Central memory CD8-positive, alpha-beta T cell (primary cell): ENCODE measurements around the gene CAPN2.
"Not testable (repeated sequence)": the region's sequence is repeated elsewhere in the genome, so short reads cannot be mapped to it uniquely, and the experiment has no call there.

Source experiments
- ATAC-seq: fragments of 150-1000 bp; cut with Tn5 transposase; replicated peaks from 2 replicates; pipeline ENCODE4 v1.10.0; 2022; ENCODE audit warnings: mild to moderate bottlenecking, moderate FRiP score, moderate number of reproducible peaks; ENCODE audit not compliant: poor library complexity, severe bottlenecking; ENCODE audit errors: extremely low read depth
- DNase-seq, 2 donors: peaks; one replicate each; pipeline ENCODE4 v3.0.0; 2021; ENCODE audit warnings: low spot score in 2 of 2
- H3K27ac Mint-ChIP-seq: one replicate; pipeline ENCODE4 v1.8.0; 2022; ENCODE audit warnings: low read depth, mild to moderate bottlenecking, moderate library complexity, mixed read lengths
- H3K27me3 Mint-ChIP-seq: one replicate; pipeline ENCODE4 v1.8.0; 2022; ENCODE audit warnings: mixed read lengths
- H3K36me3 Mint-ChIP-seq: one replicate; pipeline ENCODE4 v1.8.0; 2022; ENCODE audit warnings: mild to moderate bottlenecking, moderate library complexity, mixed read lengths; ENCODE audit not compliant: insufficient read depth
- H3K4me1 Mint-ChIP-seq: one replicate; pipeline ENCODE4 v1.8.0; 2022; ENCODE audit warnings: mixed read lengths
- H3K4me3 Mint-ChIP-seq: one replicate; pipeline ENCODE4 v1.8.0; 2022; ENCODE audit warnings: mild to moderate bottlenecking, moderate library complexity, mixed read lengths
- H3K9me3 Mint-ChIP-seq: one replicate; pipeline ENCODE4 v1.8.0; 2022; ENCODE audit warnings: mixed read lengths

Gene CAPN2

GRCh38 chr1:223740038-223740736 lies 27.8 kb downstream of the CAPN2 start:
- not testable (repeated sequence) for ATAC-seq, H3K9me3 Mint-ChIP-seq, H3K4me3 Mint-ChIP-seq, H3K27me3 Mint-ChIP-seq, DNase-seq
- peaks cover 22% of the 10 kb centered on the region for H3K4me1 Mint-ChIP-seq
- peak overlapping the region; percentile 10 for H3K27ac Mint-ChIP-seq
- peaks cover 34% of the 10 kb centered on the region for H3K36me3 Mint-ChIP-seq

DNA sequence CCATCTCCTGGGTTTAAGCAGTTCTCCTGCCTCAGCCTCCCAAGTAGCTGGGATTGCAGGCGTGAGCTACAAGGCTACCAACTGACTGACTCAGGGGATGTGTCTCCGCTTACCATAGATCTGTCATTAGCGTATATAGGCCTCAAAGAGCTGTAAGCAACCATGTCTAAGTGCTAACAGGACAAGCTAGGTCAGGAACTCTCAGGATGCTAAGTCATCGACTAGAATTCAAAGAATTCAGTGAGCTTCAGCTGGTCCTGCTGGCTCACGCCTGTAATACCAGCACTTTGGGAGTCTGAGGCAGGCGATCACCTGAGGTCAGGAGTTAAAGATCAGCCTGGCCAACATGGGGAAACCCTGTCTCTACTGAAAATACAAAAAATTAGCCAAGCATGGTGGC lies 29.5 kb downstream of the CAPN2 start:
- Mint-ChIP-seq H3K27ac (no peak overlapping the region), H3K36me3 (peaks cover 43% of the 10 kb centered on the region), H3K4me1 (peaks cover 12% of the 10 kb centered on the region), H3K9me3 (no peaks in the 10 kb centered on the region), H3K27me3 (no peaks in the 10 kb centered on the region), H3K4me3 (no peak overlapping the region)
- ATAC-seq (no peak), DNase-seq (no peak)

- H3K4me3 Mint-ChIP-seq, result no peak overlapping the region
- peak overlapping the region; percentile 76 for H3K27ac Mint-ChIP-seq
- H3K4me1 Mint-ChIP-seq, result peaks cover 23% of the 10 kb centered on the region
- peaks cover 52% of the 10 kb centered on the region for H3K36me3 Mint-ChIP-seq
- H3K9me3 Mint-ChIP-seq, result no peaks in the 10 kb centered on the region
- no peaks in the 10 kb centered on the region for H3K27me3 Mint-ChIP-seq
- no peak for ATAC-seq
- DNase-seq, result no peak
Measured at GRCh38 chr1:223742856-223743517, 30.6 kb downstream of the CAPN2 start.

GRCh38 chr1:223745731-223746130 lies 33.4 kb downstream of the CAPN2 start:
- no peaks in the 10 kb centered on the region for H3K27me3 Mint-ChIP-seq
- no peak for DNase-seq
- no peak overlapping the region for H3K4me3 Mint-ChIP-seq
- H3K9me3 Mint-ChIP-seq, result no peaks in the 10 kb centered on the region
- H3K4me1 Mint-ChIP-seq, result peaks cover 39% of the 10 kb centered on the region
- H3K36me3 Mint-ChIP-seq, result peaks cover 51% of the 10 kb centered on the region
- no peak for ATAC-seq
- H3K27ac Mint-ChIP-seq, result no peak overlapping the region

- Mint-ChIP-seq H3K27ac (peak overlapping the region; percentile 1), H3K36me3 (peaks cover 61% of the 10 kb centered on the region), H3K4me1 (peaks cover 38% of the 10 kb centered on the region), H3K27me3 (no peaks in the 10 kb centered on the region), H3K4me3 (no peak overlapping the region), H3K9me3 (no peaks in the 10 kb centered on the region)
- ATAC-seq, result no peak
- no peak for DNase-seq
Measured at GRCh38 chr1:223747838-223748335, 35.5 kb downstream of the CAPN2 start.

- DNase-seq, result no peak
- no peak for ATAC-seq
- H3K36me3 Mint-ChIP-seq, result peaks cover 64% of the 10 kb centered on the region
- peak overlapping the region; percentile 70 for H3K27ac Mint-ChIP-seq
- H3K4me1 Mint-ChIP-seq, result peaks cover 33% of the 10 kb centered on the region
- H3K27me3 Mint-ChIP-seq, result no peaks in the 10 kb centered on the region
- H3K4me3 Mint-ChIP-seq, result peak overlapping the region; percentile 62
- H3K9me3 Mint-ChIP-seq, result no peaks in the 10 kb centered on the region
Measured at GRCh38 chr1:223748405-223748772, 36.0 kb downstream of the CAPN2 start.

- Mint-ChIP-seq H3K36me3 (peaks cover 65% of the 10 kb centered on the region), H3K4me3 (peak overlapping the region; percentile 62), H3K9me3 (no peaks in the 10 kb centered on the region), H3K27ac (peak overlapping the region; percentile 70), H3K4me1 (peaks cover 27% of the 10 kb centered on the region), H3K27me3 (no peaks in the 10 kb centered on the region)
- ATAC-seq (peak; percentile 77), DNase-seq (peak; percentile 38 to 45)
Measured at GRCh38 chr1:223748773-223749733, 36.7 kb downstream of the CAPN2 start.

GRCh38 chr1:223750730-223751570 lies 38.6 kb downstream of the CAPN2 start:
- Mint-ChIP-seq H3K4me1 (peaks cover 27% of the 10 kb centered on the region), H3K36me3 (peaks cover 65% of the 10 kb centered on the region), H3K27ac (no peak overlapping the region), H3K27me3 (no peaks in the 10 kb centered on the region), H3K4me3 (no peak overlapping the region), H3K9me3 (no peaks in the 10 kb centered on the region)
- no peak for ATAC-seq
- no peak for DNase-seq

DNA sequence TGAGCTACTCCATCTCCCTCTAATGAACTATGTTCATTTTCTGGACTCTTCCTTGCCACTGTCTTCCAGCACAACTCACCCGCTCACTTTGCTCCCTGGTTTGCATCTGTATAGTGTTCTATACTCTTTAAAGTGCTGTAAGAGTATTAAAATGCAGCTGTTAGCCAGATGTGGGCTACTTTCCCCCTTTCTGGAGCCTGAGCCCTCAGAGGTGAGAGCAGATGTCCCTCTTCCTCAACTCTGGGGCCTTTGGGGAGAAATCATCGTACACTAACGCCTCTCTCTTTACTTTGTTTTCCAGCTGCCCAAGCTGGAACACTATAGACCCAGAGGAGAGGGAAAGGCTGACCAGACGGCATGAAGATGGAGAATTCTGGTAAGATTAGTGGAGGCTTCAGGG lies 39.4 kb downstream of the CAPN2 start:
- Mint-ChIP-seq H3K36me3 (peaks cover 62% of the 10 kb centered on the region), H3K4me3 (no peak overlapping the region), H3K27ac (no peak overlapping the region), H3K9me3 (no peaks in the 10 kb centered on the region), H3K27me3 (no peaks in the 10 kb centered on the region), H3K4me1 (peaks cover 27% of the 10 kb centered on the region)
- DNase-seq, result no peak
- no peak for ATAC-seq

GRCh38 chr1:223752721-223753515 lies 40.6 kb downstream of the CAPN2 start:
- no peak overlapping the region for H3K27ac Mint-ChIP-seq
- H3K36me3 Mint-ChIP-seq, result peaks cover 61% of the 10 kb centered on the region

DNA sequence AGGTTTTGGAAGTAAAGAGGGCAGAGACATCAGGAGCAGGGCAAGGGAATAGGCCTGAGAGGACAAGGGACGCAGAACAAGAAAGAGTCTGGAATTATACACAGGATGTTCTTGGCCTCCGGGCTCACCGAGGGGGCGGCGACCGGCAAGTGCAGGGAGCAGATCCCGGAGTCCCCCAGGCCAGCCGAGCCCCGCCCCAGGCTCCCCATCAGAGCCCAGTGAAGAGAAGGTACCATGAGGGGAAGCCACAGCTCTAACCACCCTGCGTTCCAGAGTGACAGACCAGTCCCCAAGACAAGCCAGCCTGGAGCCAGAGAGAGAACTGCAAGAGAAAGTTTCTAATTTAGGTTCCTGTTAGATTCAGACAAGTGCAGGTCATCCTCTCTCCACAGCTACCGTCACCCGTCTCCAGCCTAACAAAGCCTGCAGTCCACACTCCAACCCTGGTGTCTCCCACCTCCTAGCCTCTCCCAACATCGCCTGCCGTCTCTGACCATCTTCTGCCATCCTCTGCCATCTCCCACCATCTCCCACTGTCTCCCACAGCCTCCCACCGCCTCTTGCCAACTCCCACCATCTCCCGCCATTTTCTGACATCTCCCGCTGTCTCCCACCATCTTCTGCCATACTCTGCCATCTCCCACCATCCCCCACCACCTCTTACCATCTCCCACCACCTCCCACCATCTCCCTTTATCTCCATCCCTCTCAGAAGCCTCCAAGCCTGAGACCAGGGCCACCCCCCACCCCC lies 42.5 kb downstream of the CAPN2 start:
- Mint-ChIP-seq H3K4me1 (peaks cover 5% of the 10 kb centered on the region), H3K4me3 (no peak overlapping the region), H3K27ac (peak overlapping the region; percentile 69), H3K27me3 (no peaks in the 10 kb centered on the region), H3K9me3 (no peaks in the 10 kb centered on the region), H3K36me3 (peaks cover 56% of the 10 kb centered on the region)
- ATAC-seq (no peak), DNase-seq (no peak)

More at GRCh38 chr1:223752721-223753515, 40.6 kb downstream of the CAPN2 start:
- Mint-ChIP-seq H3K27me3 (no peaks in the 10 kb centered on the region), H3K4me3 (no peak overlapping the region), H3K4me1 (peaks cover 18% of the 10 kb centered on the region), H3K9me3 (no peaks in the 10 kb centered on the region)
- ATAC-seq (no peak), DNase-seq (no peak)
